H1 (cell line): ENCODE measurements around the gene ZNF446. TPM values are rescaled to one million over a fixed set of nuclear protein-coding genes. Genes with fewer than 3 reads are reported as not detected.

ENCODE experiments used
- CTCF ChIA-PET: fragments of 300-600 bp; sonication (Branson Sonifier 250); formaldehyde crosslinking; loops from one replicate; lab custom pipeline; 2021; ENCODE audit not compliant: partially characterized antibody; lab: Charles Lee
- POLR2A ChIA-PET: fragments of 300-600 bp; sonication (Branson Sonifier 250); formaldehyde crosslinking; loops from one replicate; lab custom pipeline; 2021; ENCODE audit warnings: inconsistent platforms; ENCODE audit not compliant: partially characterized antibody; lab: Charles Lee
- DNase-seq, 2 experiments: peaks; one replicate each; pipeline versions ENCODE4 v3.0.0 to v3.0.0-alpha.2; 2010 to 2022; ENCODE audit warnings: low spot score in 2 of 2, low read depth in 1 of 2, mixed read lengths in 1 of 2
- FAIRE-seq: peaks from 2 replicates; lab custom pipeline; 2011; peaks lifted over from hg19 to GRCh38; lab: Jason Lieb, UNC
- H2AFZ ChIP-seq: 2 replicates; pipeline ENCODE4 v1.8.1; 2012; ENCODE audit warnings: low read length, inconsistent platforms
- H2AK5ac ChIP-seq: 2 replicates; pipeline ENCODE4 v1.6.1; 2013; ENCODE audit warnings: low read depth, low read length
- H2BK120ac ChIP-seq: replicated peaks from 2 replicates; pipeline ENCODE3; 2013; ENCODE audit warnings: low read depth, low read length, inconsistent platforms
- H2BK12ac ChIP-seq: 2 replicates; pipeline ENCODE4 v1.6.1; 2013; ENCODE audit warnings: low read depth, low read length
- H2BK15ac ChIP-seq: 2 replicates; pipeline ENCODE4 v1.6.1; 2013; ENCODE audit warnings: low read length
- H2BK20ac ChIP-seq: 2 replicates; pipeline ENCODE4 v1.6.1; 2013; ENCODE audit warnings: low read length
- H2BK5ac ChIP-seq: 2 replicates; pipeline ENCODE4 v1.6.1; 2013; ENCODE audit warnings: low read depth, low read length
- H3K14ac ChIP-seq: 2 replicates; pipeline ENCODE4 v1.6.1; 2013; ENCODE audit warnings: inconsistent platforms; ENCODE audit not compliant: insufficient read length
- H3K18ac ChIP-seq: 2 replicates; pipeline ENCODE4 v1.6.1; 2013; ENCODE audit warnings: low read length; ENCODE audit errors: extremely low read depth
- H3K23ac ChIP-seq: 2 replicates; pipeline ENCODE4 v1.6.1; 2013; ENCODE audit warnings: inconsistent platforms; ENCODE audit not compliant: insufficient read length
- H3K23me2 ChIP-seq: 2 replicates; pipeline ENCODE4 v1.6.1; 2013; ENCODE audit warnings: low read depth, low read length
- H3K27ac ChIP-seq: 2 replicates; pipeline ENCODE4 v1.6.1; 2011; ENCODE audit warnings: low read depth, low read length, inconsistent platforms
- H3K27me3 ChIP-seq, 4 experiments: replicated peaks in 1 of 4; 1 replicate in 1 of 4; 2 replicates in 3 of 4; pipeline versions ENCODE4 v1.6.1 to v1.8.1; 2011 to 2013; ENCODE audit warnings: low read length in 3 of 4, mild to moderate bottlenecking in 3 of 4, inconsistent platforms in 2 of 4, mixed read lengths in 2 of 4, moderate library complexity in 1 of 4; ENCODE audit not compliant: control insufficient read depth in 3 of 4, insufficient read depth in 3 of 4; ENCODE audit errors: extremely low read depth in 1 of 4
- H3K36me3 ChIP-seq, 4 experiments: 2 replicates each; pipeline versions ENCODE4 v1.6.1 to v1.8.1; 2011 to 2013; ENCODE audit warnings: mild to moderate bottlenecking in 4 of 4, low read length in 3 of 4, moderate library complexity in 2 of 4, control low read depth in 1 of 4, inconsistent platforms in 1 of 4; ENCODE audit not compliant: insufficient read depth in 4 of 4, control insufficient read depth in 2 of 4
- H3K4ac ChIP-seq: replicated peaks from 2 replicates; pipeline ENCODE3; 2013; ENCODE audit warnings: low read length, low read depth, mixed read lengths, inconsistent platforms; ENCODE audit not compliant: insufficient read length
- H3K4me1 ChIP-seq, 4 experiments: replicated peaks in 1 of 4; 1 replicate in 1 of 4; 2 replicates in 3 of 4; pipeline versions ENCODE4 v1.6.1 to v1.8.1; 2011 to 2013; ENCODE audit warnings: low read length in 3 of 4, inconsistent platforms in 2 of 4, mixed read lengths in 1 of 4; ENCODE audit not compliant: insufficient read depth in 4 of 4, control insufficient read depth in 3 of 4
- H3K4me2 ChIP-seq, 2 experiments: 2 replicates each; pipeline versions ENCODE4 v1.6.1 to v1.8.1; 2011 to 2013; ENCODE audit warnings: low read depth in 2 of 2, low read length in 2 of 2, control low read depth in 1 of 2, inconsistent platforms in 1 of 2, mild to moderate bottlenecking in 1 of 2; ENCODE audit not compliant: insufficient read depth in 1 of 2
- H3K4me3 ChIP-seq, 4 experiments: fragments of 200-600, 300-600 bp in 1 of 4; sonication (generic), shearing (Covaris generic), sonication (Bioruptor Twin) in 1 of 4; 2 replicates each; pipeline versions ENCODE4 v1.5.1 to v1.8.1; 2011 to 2016; ENCODE audit warnings: low read length in 4 of 4, low read depth in 3 of 4, control low read depth in 2 of 4, inconsistent platforms in 2 of 4, mild to moderate bottlenecking in 2 of 4, mixed read lengths in 1 of 4, moderate library complexity in 1 of 4; ENCODE audit not compliant: insufficient read depth in 2 of 4; ENCODE audit errors: extremely low read depth in 1 of 4
- H3K56ac ChIP-seq: replicated peaks from 2 replicates; pipeline ENCODE3; 2013; ENCODE audit warnings: low read depth, mild to moderate bottlenecking, mixed read lengths, low read length, inconsistent platforms; ENCODE audit not compliant: insufficient read length
- H3K79me1 ChIP-seq: 2 replicates; pipeline ENCODE4 v1.6.1; 2013; ENCODE audit warnings: low read depth, low read length, control low read depth
- H3K79me2 ChIP-seq, 2 experiments: 2 replicates each; pipeline versions ENCODE4 v1.6.1 to v1.8.1; 2012 to 2013; ENCODE audit warnings: low read length in 2 of 2, mild to moderate bottlenecking in 2 of 2, inconsistent platforms in 1 of 2; ENCODE audit not compliant: insufficient read depth in 2 of 2, control insufficient read depth in 1 of 2
- H3K9ac ChIP-seq, 4 experiments: replicated peaks in 1 of 4; 1 replicate in 1 of 4; 2 replicates in 3 of 4; pipeline versions ENCODE4 v1.6.1 to v1.8.1; 2011 to 2013; ENCODE audit warnings: low read depth in 3 of 4, low read length in 3 of 4, control low read depth in 2 of 4, mild to moderate bottlenecking in 2 of 4, moderate library complexity in 2 of 4, inconsistent platforms in 1 of 4; ENCODE audit errors: extremely low read depth in 1 of 4
- H3K9me3 ChIP-seq, 2 experiments: 2 replicates each; pipeline versions ENCODE4 v1.6.1 to v1.8.1; 2012 to 2013; ENCODE audit warnings: mild to moderate bottlenecking in 2 of 2, moderate library complexity in 2 of 2, control low read depth in 1 of 2, inconsistent platforms in 1 of 2, low read depth in 1 of 2, low read length in 1 of 2, mixed read lengths in 1 of 2; ENCODE audit not compliant: insufficient read depth in 2 of 2
- H4K20me1 ChIP-seq, 2 experiments: replicated peaks in 1 of 2; 2 replicates each; pipeline versions ENCODE3 to v1.8.1; 2011 to 2013; ENCODE audit warnings: inconsistent platforms in 2 of 2, low read length in 2 of 2, mild to moderate bottlenecking in 1 of 2; ENCODE audit not compliant: insufficient read depth in 2 of 2, control insufficient read depth in 1 of 2
- H4K5ac ChIP-seq: 2 replicates; pipeline ENCODE4 v1.6.1; 2013; ENCODE audit warnings: low read length, low read depth, mixed read lengths, inconsistent platforms; ENCODE audit not compliant: insufficient read length
- H4K8ac ChIP-seq: 2 replicates; pipeline ENCODE4 v1.8.0; 2013; ENCODE audit warnings: mild to moderate bottlenecking, moderate library complexity, low read length, inconsistent platforms; ENCODE audit not compliant: insufficient read depth; ENCODE audit errors: extremely low read depth
- H4K91ac ChIP-seq: replicated peaks from 2 replicates; pipeline ENCODE3; 2013; ENCODE audit warnings: low read length, mixed read lengths, inconsistent platforms; ENCODE audit not compliant: insufficient read length
- BACH1 ChIP-seq: IDR thresholded peaks from 2 replicates; pipeline ENCODE4 v1.6.1; 2012; ENCODE audit warnings: low read length, improper control_type of control experiment
- CTBP2 ChIP-seq: IDR thresholded peaks from 2 replicates; pipeline ENCODE4 v1.7.0; 2011; ENCODE audit warnings: borderline replicate concordance, mild to moderate bottlenecking, moderate library complexity, mixed read lengths, low read length; ENCODE audit not compliant: insufficient read depth, insufficient read length
- HDAC2 ChIP-seq, 2 experiments: fragments of 300-600 bp in 1 of 2; sonication (generic) in 1 of 2; IDR thresholded peaks; 2 replicates each; pipeline ENCODE4 v1.6.1; 2011 to 2012; ENCODE audit warnings: low read depth in 2 of 2, low read length in 2 of 2, mild to moderate bottlenecking in 2 of 2, moderate library complexity in 2 of 2, borderline replicate concordance in 1 of 2, inconsistent platforms in 1 of 2
- RNF2 ChIP-seq: fragments of 200-900, 300-1000 bp; sonication (generic); IDR thresholded peaks from 2 replicates; pipeline ENCODE4 v1.7.1; 2016; ENCODE audit warnings: borderline replicate concordance, low read depth, mild to moderate bottlenecking, antibody characterized with exemption, low read length; ENCODE audit not compliant: poor library complexity, severe bottlenecking; ENCODE audit errors: missing control alignments
- WGBS, 2 experiments: shearing (Covaris generic) in 1 of 2; methylation state at CpG; one replicate each; pipeline versions ENCODE4 v1.1.6 to v1.1.7; 2013 to 2015; ENCODE audit warnings: low lambda C conversion rate in 2 of 2, mixed read lengths in 2 of 2, inconsistent platforms in 1 of 2, low coverage in 1 of 2, missing lambda C conversion rate in 1 of 2; ENCODE audit not compliant: insufficient replicate concordance in 2 of 2, insufficient coverage in 1 of 2, insufficient read length in 1 of 2; ENCODE audit errors: extremely low coverage in 1 of 2, missing lambda C conversion rate in 1 of 2; 5-methylcytosine and 5-hydroxymethylcytosine counted together
- polyA plus RNA-seq, 7 experiments: library from polyadenylated mRNA; depleted of rRNA in 3 of 7; stranded (reverse) in 5 of 7; unstranded in 2 of 7; fragments of >200 nt in 5 of 7; fragments of 200-250 nt in 2 of 7; gene quantifications; 1 replicate in 5 of 7; 2 replicates in 1 of 7; 4 replicates in 1 of 7; pipeline versions ENCODE4 v1.2.1 to v1.2.3, GENCODE V29; 2011 to 2013; ENCODE audit warnings: missing spikeins in 2 of 7, mixed read lengths in 2 of 7
- total RNA-seq: library from RNA; stranded (reverse); fragmentation: NEBNext Ultra II Directional; extraction: Animal tissue kit (Norgen Biotek cat#: 25700); gene quantifications from 2 replicates; pipeline ENCODE4 v1.2.1, GENCODE V29; 2021

ZNF446 gene
- total and polyA plus RNA-seq, 2 of the 8 experiments (the other 6 are each of a cell fraction or from before 2014, with no cell fraction given), result 4.1 to 5.5 TPM

DNA sequence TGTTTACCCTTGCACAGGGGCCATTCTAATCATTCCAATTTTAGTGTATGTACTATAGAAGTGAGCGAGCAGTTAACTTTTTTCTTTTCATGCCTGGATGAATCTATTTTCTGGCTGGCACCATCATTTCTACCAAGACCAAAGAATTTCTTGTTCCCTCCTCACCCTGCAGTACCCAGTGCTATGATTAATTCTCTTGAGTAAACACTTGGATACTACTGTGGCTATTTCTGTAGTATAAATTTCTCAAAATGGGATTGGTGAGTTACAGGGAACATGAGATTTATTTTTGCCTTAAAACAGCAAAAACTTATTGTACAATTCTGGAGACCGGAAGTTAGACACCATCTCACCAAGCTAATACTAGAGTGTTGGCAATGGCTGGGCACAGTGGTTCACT is 7.6 kb downstream of the ZNF446 start:
- no peak overlapping the region for H2BK120ac ChIP-seq
- H2BK12ac ChIP-seq, result no peak overlapping the region
- no peak overlapping the region for H3K27ac ChIP-seq
- H3K36me3 ChIP-seq, result peaks cover 0 to 2% (median 0%) of the 10 kb centered on the region in 4 experiments; a peak in 2 of 8 replicates
- no peak overlapping the region for H3K9ac ChIP-seq
- no peak overlapping the region for H2BK20ac ChIP-seq
- no peak for DNase-seq
- no peak overlapping the region for H4K8ac ChIP-seq
- no peak overlapping the region for H3K18ac ChIP-seq
- no peaks in the 10 kb centered on the region for H4K20me1 ChIP-seq
- FAIRE-seq, result no peak
- H4K91ac ChIP-seq, result no peak overlapping the region
- H3K27me3 ChIP-seq, result no peaks in the 10 kb centered on the region
- no peak overlapping the region for H2BK15ac ChIP-seq
- no peaks in the 10 kb centered on the region for H3K79me2 ChIP-seq
- POLR2A ChIA-PET, result interaction anchor here (1.0 to 1.3 kb wide), 2 partner anchors 60 to 92 kb away, joined by 4 read pairs; partner anchors contain the start of gene TRIM28
- no peaks in the 10 kb centered on the region for H3K79me1 ChIP-seq
- H3K4me3 ChIP-seq, result no peak overlapping the region
- no peaks in the 10 kb centered on the region for H3K23me2 ChIP-seq
- no peaks in the 10 kb centered on the region for H3K9me3 ChIP-seq
- no peak overlapping the region for H3K4me2 ChIP-seq
- 90% methylated on average over 2 of the region's 2 CpGs; no CpG with 5 or more reads in 1 of the 2 experiments for WGBS, 2 experiments
- H3K14ac ChIP-seq, result no peak overlapping the region
- no peak overlapping the region for H3K23ac ChIP-seq
- H2AK5ac ChIP-seq, result no peak overlapping the region
- H3K4ac ChIP-seq, result no peak overlapping the region
- H3K56ac ChIP-seq, result no peak overlapping the region
- no peaks in the 10 kb centered on the region for H3K4me1 ChIP-seq
- TF ChIP-seq CTBP2 (no peak), RNF2 (no peak), BACH1 (no peak), HDAC2 (IDR thresholded peaks at IDR 0.05; ENCODE audit: borderline replicate concordance in 1 of 2, low read depth in 2 of 2, low read length in 2 of 2) (no peak)
- TF ChIP-seq, all 59 proteins: peak for 0
- Histone ChIP-seq H2BK5ac (no peak overlapping the region), H4K5ac (no peak overlapping the region), H2AFZ (no peak overlapping the region)
- CTCF ChIA-PET, result interaction anchor here (1.4 to 3.8 kb wide), 3 partner anchors 12 to 35 kb away, joined by 4 to 12 read pairs (median 8); partner anchors contain the start of gene ZBTB45
